Testis (tissue), 3 donors: ENCODE results near the gene HMGXB3. TPM values are rescaled to one million over a fixed set of nuclear protein-coding genes. Genes with fewer than 3 reads are reported as not detected.

Experiments used
- DNase-seq: peaks from one replicate; pipeline ENCODE4 v3.0.0-alpha.2; 2019
- H3K27ac ChIP-seq, 2 donors: fragments of 200-600 bp; sonication (generic); one replicate each; pipeline ENCODE4 v1.5.1; 2019
- H3K27me3 ChIP-seq: fragments of 200-600 bp; sonication (generic); one replicate; pipeline ENCODE4 v1.5.1; 2019
- H3K36me3 ChIP-seq: fragments of 200-600 bp; sonication (generic); one replicate; pipeline ENCODE4 v1.5.1; 2017; ENCODE audit warnings: low read depth; ENCODE audit errors: missing control alignments
- H3K4me1 ChIP-seq: fragments of 200-600 bp; sonication (generic); one replicate; pipeline ENCODE4 v1.5.1; 2019
- H3K4me3 ChIP-seq, 2 donors: fragments of 200-600 bp; sonication (generic); one replicate each; pipeline ENCODE4 v1.5.1; 2017 to 2019
- H3K9me3 ChIP-seq: fragments of 200-600 bp; sonication (generic); one replicate; pipeline ENCODE4 v1.5.1; 2017
- CTCF ChIP-seq, 3 experiments: fragments of 450-650 bp in 2 of 3; fragments of 200-600 bp in 1 of 3; sonication (generic) in 1 of 3; IDR thresholded peaks; one replicate each; pipeline ENCODE4 v1.5.1; 2016 to 2019; ENCODE audit warnings: antibody characterized with exemption in 3 of 3, mild to moderate bottlenecking in 2 of 3, moderate library complexity in 1 of 3
- POLR2A ChIP-seq: fragments of 450-650 bp; IDR thresholded peaks from one replicate; pipeline ENCODE4 v1.6.1; 2017; ENCODE audit warnings: antibody characterized with exemption, mild to moderate bottlenecking, moderate library complexity
- WGBS, 2 donors: methylation state at CpG; one replicate each; pipeline ENCODE4 v1.1.5; 2018; 5-methylcytosine and 5-hydroxymethylcytosine counted together
- intact Hi-C: fragments of 100-400 bp; cut with DNase I; formaldehyde crosslinking; loops from one replicate; pipeline ENCODE4 v1.15.1; 2023; ENCODE audit warnings: low total_unique reads
- polyA plus RNA-seq: library from polyadenylated mRNA; stranded (reverse); fragments of 350-450 nt; fragmentation: Illumina TruSeq; extraction: RNeasy Lipid Tissue Mini Kit (QIAGEN cat#74804); gene quantifications from one replicate; pipeline ENCODE4 v1.2.3, GENCODE V29; 2014; ENCODE audit warnings: low read depth, low replicate concordance; ENCODE audit not compliant: insufficient read depth
- total RNA-seq, 2 donors: library from RNA; depleted of rRNA; stranded (reverse); fragments of >200 nt; gene quantifications; one replicate each; pipeline ENCODE4 v1.2.3, GENCODE V29; 2016

The HMGXB3 gene
- total and polyA plus RNA-seq, 3 donors from 2014 or later, result 33.5 to 72.5 (median 63.6) TPM

- DNase-seq, result no peak
- no peaks in the 10 kb centered on the region for H3K4me1 ChIP-seq
- no peak for TF ChIP-seq POLR2A
- TF ChIP-seq CTCF (IDR thresholded peaks at IDR 0.05), result no peak
- H3K36me3 ChIP-seq, result no peaks in the 10 kb centered on the region
- 93 to 95% methylated on average over 9 of the region's 9 CpGs for WGBS, 2 donors
- no peaks in the 10 kb centered on the region for H3K9me3 ChIP-seq
- H3K27me3 ChIP-seq, result no peaks in the 10 kb centered on the region
- no peak overlapping the region for H3K27ac ChIP-seq
- H3K4me3 ChIP-seq, result no peak overlapping the region
- intact Hi-C loops, result no loop called here
Measured at GRCh38 chr5:150056075-150056443, 55.5 kb downstream of the HMGXB3 start.

- no peak for DNase-seq
- Histone ChIP-seq H3K36me3 (no peaks in the 10 kb centered on the region), H3K9me3 (no peaks in the 10 kb centered on the region), H3K27ac (no peak overlapping the region), H3K4me3 (no peak overlapping the region), H3K4me1 (no peaks in the 10 kb centered on the region), H3K27me3 (no peaks in the 10 kb centered on the region)
- 84 to 87% methylated on average over 8 of the region's 8 CpGs for WGBS, 2 donors
- TF ChIP-seq CTCF (IDR thresholded peaks at IDR 0.05) (no peak), POLR2A (no peak)
- intact Hi-C loops, result no loop called here
Measured at GRCh38 chr5:150057052-150057451, 56.5 kb downstream of the HMGXB3 start.

GRCh38 chr5:150057511-150057910 lies 57.0 kb downstream of the HMGXB3 start:
- intact Hi-C loops, result no loop called here
- H3K27ac ChIP-seq, result no peak overlapping the region
- H3K4me1 ChIP-seq, result no peaks in the 10 kb centered on the region
- H3K27me3 ChIP-seq, result no peaks in the 10 kb centered on the region
- DNase-seq, result no peak
- no peaks in the 10 kb centered on the region for H3K36me3 ChIP-seq
- no peak overlapping the region for H3K4me3 ChIP-seq
- 85 to 95% methylated on average over 2 of the region's 2 CpGs for WGBS, 2 donors
- H3K9me3 ChIP-seq, result no peaks in the 10 kb centered on the region
- TF ChIP-seq POLR2A, result no peak
- TF ChIP-seq CTCF (IDR thresholded peaks at IDR 0.05), result no peak

- H3K4me3 ChIP-seq, result no peak overlapping the region
- intact Hi-C loops, result no loop called here
- DNase-seq, result no peak
- WGBS, 2 donors, result 75 to 79% methylated on average over 5 of the region's 5 CpGs
- no peaks in the 10 kb centered on the region for H3K27me3 ChIP-seq
- no peak overlapping the region for H3K27ac ChIP-seq
- no peaks in the 10 kb centered on the region for H3K4me1 ChIP-seq
- no peaks in the 10 kb centered on the region for H3K9me3 ChIP-seq
- H3K36me3 ChIP-seq, result no peaks in the 10 kb centered on the region
- TF ChIP-seq POLR2A, result no peak
- TF ChIP-seq CTCF (IDR thresholded peaks at IDR 0.05), result no peak
Measured at GRCh38 chr5:150057996-150058395, 57.5 kb downstream of the HMGXB3 start.

- H3K4me1 ChIP-seq, result no peaks in the 10 kb centered on the region
- 80 to 91% methylated on average over 6 of the region's 6 CpGs for WGBS, 2 donors
- TF ChIP-seq POLR2A (no peak), CTCF (IDR thresholded peaks at IDR 0.05) (no peak)
- H3K27ac ChIP-seq, result no peak overlapping the region
- H3K36me3 ChIP-seq, result no peaks in the 10 kb centered on the region
- H3K27me3 ChIP-seq, result no peaks in the 10 kb centered on the region
- no peaks in the 10 kb centered on the region for H3K9me3 ChIP-seq
- no peak for DNase-seq
- intact Hi-C loops, result no loop called here
- H3K4me3 ChIP-seq, result no peak overlapping the region
Measured at GRCh38 chr5:150058480-150059126, 58.1 kb downstream of the HMGXB3 start.
